GM12872 (cell line): ENCODE results near the gene TBX3.

Experiments
- CTCF ChIP-seq: IDR thresholded peaks from 3 replicates; pipeline ENCODE4 v1.5.1; 2011; ENCODE audit warnings: low read depth, mild to moderate bottlenecking, low read length, moderate library complexity; ENCODE audit not compliant: insufficient read depth

The TBX3 gene

GRCh38 chr12:114694436-114695304 is 10.7 kb upstream of the TBX3 start:
- TF ChIP-seq CTCF: no peak

DNA sequence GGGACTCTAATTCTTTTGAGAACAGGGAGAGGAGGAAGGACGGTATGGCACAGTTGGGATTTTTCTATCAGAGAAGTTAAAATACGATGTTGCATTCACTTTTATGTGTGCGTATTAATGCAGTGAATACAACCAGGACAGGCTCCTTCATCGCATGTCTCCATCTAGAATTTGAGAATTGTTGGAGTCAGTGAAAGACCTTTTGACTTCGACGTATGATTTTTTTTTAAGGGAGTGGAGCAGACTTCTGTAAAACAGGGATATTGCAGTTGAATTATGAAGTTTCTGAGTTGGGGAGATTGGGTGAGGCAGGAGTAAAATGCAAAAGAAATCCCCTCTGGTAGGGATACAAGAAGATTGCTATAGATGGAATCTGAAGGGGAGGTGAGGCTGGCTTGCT is 9.6 kb upstream of the TBX3 start:
- TF ChIP-seq CTCF: no peak

DNA sequence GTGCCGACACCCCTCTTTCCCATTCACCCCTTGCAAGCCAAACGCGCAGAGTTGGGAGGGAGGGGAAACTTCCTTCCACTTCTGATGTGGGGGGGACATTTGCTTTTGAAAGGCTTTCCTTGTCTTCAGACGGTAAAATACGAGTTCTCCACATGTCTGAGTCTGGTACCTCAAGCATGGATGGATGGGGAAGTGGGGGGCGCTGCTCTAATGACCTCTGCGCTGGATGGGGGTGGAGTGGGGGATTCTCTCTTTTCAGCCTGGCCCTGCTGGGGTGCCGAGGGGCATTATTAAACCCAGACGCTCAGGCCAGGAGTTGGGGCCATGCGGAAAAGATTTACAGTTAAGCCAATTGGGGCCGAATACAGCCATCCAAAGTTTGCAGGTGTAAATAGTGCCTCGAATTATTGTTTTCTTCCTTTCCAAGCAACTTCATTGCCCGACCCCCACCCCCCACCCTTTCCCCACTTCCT is 9.1 kb upstream of the TBX3 start:
- TF ChIP-seq CTCF: no peak

GRCh38 chr12:114692186-114693058 is 8.4 kb upstream of the TBX3 start:
- no peak for TF ChIP-seq CTCF

GRCh38 chr12:114691763-114692185 is 7.8 kb upstream of the TBX3 start:
- TF ChIP-seq CTCF: no peak

GRCh38 chr12:114691196-114691595 is 7.2 kb upstream of the TBX3 start:
- TF ChIP-seq CTCF: no peak
